GM12892 (cell line): ENCODE data around the gene CHD9NB.

Source experiments
- POLR2A ChIP-seq: IDR thresholded peaks from 2 replicates; pipeline ENCODE4 v1.6.1; 2011; ENCODE audit warnings: low read depth, low read length, control low read depth
- TAF1 ChIP-seq: IDR thresholded peaks from 2 replicates; pipeline ENCODE4 v1.6.1; 2011; ENCODE audit warnings: low read depth, mild to moderate bottlenecking, control low read depth, low read length, borderline replicate concordance

GRCh38 chr16:53084746-53085334, 32.1 kb upstream of the CHD9NB start:
- TF ChIP-seq POLR2A (no peak), TAF1 (no peak)
